Kidney (tissue), 14 donors: ENCODE results near the gene PKNOX2. TPM values are rescaled to one million over a fixed set of nuclear protein-coding genes. Genes with fewer than 3 reads are reported as not detected.

ENCODE experiments used
- DNase-seq, 5 donors: peaks; one replicate each; pipeline ENCODE4 v3.0.0-alpha.2; 2013 to 2020
- FAIRE-seq: peaks from 2 replicates; lab custom pipeline; 2012; peaks lifted over from hg19 to GRCh38; lab: Jason Lieb, UNC
- H3K27ac ChIP-seq, 2 donors: one replicate each; pipeline ENCODE4 v1.7.0; 2013; ENCODE audit warnings: low read depth in 2 of 2, low read length in 2 of 2, inconsistent platforms in 1 of 2
- H3K27me3 ChIP-seq: one replicate; pipeline ENCODE4 v1.7.1; 2013; ENCODE audit warnings: low read length, inconsistent platforms; ENCODE audit not compliant: control insufficient read depth, insufficient read depth
- H3K36me3 ChIP-seq, 3 donors: one replicate each; pipeline versions ENCODE4 v1.7.0 to v1.7.1; 2013; ENCODE audit warnings: low read length in 3 of 3, control low read depth in 1 of 3, inconsistent platforms in 1 of 3; ENCODE audit not compliant: insufficient read depth in 3 of 3, control insufficient read depth in 2 of 3
- H3K4me1 ChIP-seq, 3 donors: one replicate each; pipeline versions ENCODE4 v1.7.0 to v1.7.1; 2013; ENCODE audit warnings: low read length in 3 of 3, inconsistent platforms in 1 of 3, low read depth in 1 of 3; ENCODE audit not compliant: control insufficient read depth in 2 of 3, insufficient read depth in 2 of 3
- H3K4me3 ChIP-seq, 3 donors: one replicate each; pipeline versions ENCODE4 v1.7.0 to v1.8.1; 2013; ENCODE audit warnings: low read length in 3 of 3, control low read depth in 1 of 3, inconsistent platforms in 1 of 3
- H3K9ac ChIP-seq, 3 donors: one replicate each; pipeline versions ENCODE4 v1.7.0 to v1.7.1; 2013; ENCODE audit warnings: low read length in 3 of 3, control low read depth in 1 of 3, inconsistent platforms in 1 of 3
- H3K9me3 ChIP-seq, 3 donors: one replicate each; pipeline versions ENCODE4 v1.7.0 to v1.7.1; 2013; ENCODE audit warnings: low read length in 3 of 3, control low read depth in 1 of 3, inconsistent platforms in 1 of 3; ENCODE audit not compliant: control insufficient read depth in 2 of 3, insufficient read depth in 1 of 3
- CTCF ChIP-seq: IDR thresholded peaks from 3 replicates; pipeline ENCODE4 v1.5.1; 2012; ENCODE audit warnings: mild to moderate bottlenecking, moderate library complexity, borderline replicate concordance; ENCODE audit not compliant: insufficient read depth; ENCODE audit errors: extremely low read depth
- intact Hi-C: fragments of 100-400 bp; cut with DNase I; formaldehyde crosslinking; loops from one replicate; pipeline ENCODE4 v1.11.1; 2022
- polyA plus RNA-seq: library from polyadenylated mRNA; stranded (reverse); fragments of 350-450 nt; fragmentation: Illumina TruSeq; extraction: RNeasy Lipid Tissue Mini Kit (QIAGEN cat#74804); gene quantifications from one replicate; pipeline ENCODE4 v1.2.3, GENCODE V29; 2014; ENCODE audit warnings: low read depth, low replicate concordance; ENCODE audit not compliant: insufficient read depth
- total RNA-seq: library from RNA; stranded (reverse); fragmentation: NEBNext Ultra II Directional; extraction: Animal tissue kit (Norgen Biotek cat#: 25700); gene quantifications from one replicate; pipeline ENCODE4 v1.2.1, GENCODE V29; 2021
- donor health status: control.
- donor health status: control.
- donor health status: control.
- donor health status: control.
- donor health status: control.
- donor health status: DM: yes; HTN: yes; CAD: no.
- donor health status: Normal renal cell carcinoma (clear cell type).

PKNOX2 gene
- total and polyA plus RNA-seq, 2 donors from 2014 or later = 1.5 to 6.0 TPM

- Histone ChIP-seq H3K36me3 (no peaks in the 10 kb centered on the region), H3K9ac (no peak overlapping the region), H3K27me3 (no peaks in the 10 kb centered on the region), H3K4me3 (no peak overlapping the region), H3K9me3 (no peaks in the 10 kb centered on the region), H3K4me1 (peaks cover 4 to 7% (median 6%) of the 10 kb centered on the region in 3 donors), H3K27ac (no peak overlapping the region)
- intact Hi-C loops = no loop called here
- DNase-seq (peak in 1 of 5 donors; percentile 36), FAIRE-seq (no peak)
- no peak for TF ChIP-seq CTCF
Measured at GRCh38 chr11:125256541-125257189, 92.1 kb downstream of the PKNOX2 start.

DNA sequence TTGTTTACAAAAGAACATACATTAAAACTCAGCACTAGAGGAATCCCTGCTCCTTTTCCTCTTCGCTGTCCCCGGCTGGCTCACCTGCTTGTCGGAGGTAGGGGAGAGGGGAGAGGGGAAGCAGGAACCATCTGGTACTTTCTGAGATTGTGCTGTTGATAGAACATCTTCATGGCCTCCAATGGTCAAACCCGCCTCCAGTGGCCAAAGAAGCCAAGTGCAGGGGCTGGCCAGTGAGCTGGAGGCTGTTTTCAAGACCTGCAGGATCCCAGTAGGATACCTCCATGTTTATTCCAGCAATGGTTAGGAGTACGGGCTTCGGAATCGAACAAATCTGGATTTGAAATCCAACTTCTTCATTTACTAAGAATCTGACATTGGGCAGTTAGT, 92.6 kb downstream of the PKNOX2 start:
- Histone ChIP-seq H3K36me3 (no peaks in the 10 kb centered on the region), H3K9me3 (no peaks in the 10 kb centered on the region), H3K27ac (no peak overlapping the region), H3K27me3 (no peaks in the 10 kb centered on the region), H3K4me3 (no peak overlapping the region), H3K4me1 (peaks cover 4 to 7% (median 6%) of the 10 kb centered on the region in 3 donors), H3K9ac (no peak overlapping the region)
- peak in 1 of 5 donors; percentile 41 for DNase-seq
- FAIRE-seq = no peak
- intact Hi-C loops = no loop called here
- no peak for TF ChIP-seq CTCF

- Histone ChIP-seq H3K27me3 (no peaks in the 10 kb centered on the region), H3K4me3 (no peak overlapping the region), H3K4me1 (peaks cover 4 to 8% (median 7%) of the 10 kb centered on the region in 3 donors), H3K9ac (no peak overlapping the region), H3K9me3 (no peaks in the 10 kb centered on the region), H3K36me3 (no peaks in the 10 kb centered on the region), H3K27ac (no peak overlapping the region)
- DNase-seq (peak in 1 of 5 donors; percentile 24), FAIRE-seq (no peak)
- intact Hi-C loops = no loop called here
- TF ChIP-seq CTCF = no peak
Measured at GRCh38 chr11:125257751-125258150, 93.2 kb downstream of the PKNOX2 start.
